ENCODE data around the gene CENPQ.

DNA sequence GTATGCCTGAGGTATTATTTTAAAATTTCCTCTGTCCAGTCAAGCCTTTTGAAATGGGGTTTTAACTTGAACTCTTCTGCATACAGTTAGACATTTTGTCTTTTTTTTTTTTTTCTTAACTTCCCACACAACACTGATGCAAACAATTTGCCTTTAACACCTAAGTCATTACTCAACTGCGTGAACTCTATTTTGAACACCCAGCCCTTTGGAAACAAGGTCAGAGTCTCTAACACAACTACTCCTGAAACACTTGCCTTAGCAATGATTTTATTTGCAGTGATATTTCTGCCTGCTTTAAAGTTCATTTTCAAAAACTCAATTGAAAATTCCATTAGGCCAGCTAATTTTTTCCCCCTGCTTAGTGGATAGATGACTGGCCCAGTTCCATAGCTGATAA, 60.7 kb downstream of the CENPQ start:
- TF ChIP-seq, protein P1, sequence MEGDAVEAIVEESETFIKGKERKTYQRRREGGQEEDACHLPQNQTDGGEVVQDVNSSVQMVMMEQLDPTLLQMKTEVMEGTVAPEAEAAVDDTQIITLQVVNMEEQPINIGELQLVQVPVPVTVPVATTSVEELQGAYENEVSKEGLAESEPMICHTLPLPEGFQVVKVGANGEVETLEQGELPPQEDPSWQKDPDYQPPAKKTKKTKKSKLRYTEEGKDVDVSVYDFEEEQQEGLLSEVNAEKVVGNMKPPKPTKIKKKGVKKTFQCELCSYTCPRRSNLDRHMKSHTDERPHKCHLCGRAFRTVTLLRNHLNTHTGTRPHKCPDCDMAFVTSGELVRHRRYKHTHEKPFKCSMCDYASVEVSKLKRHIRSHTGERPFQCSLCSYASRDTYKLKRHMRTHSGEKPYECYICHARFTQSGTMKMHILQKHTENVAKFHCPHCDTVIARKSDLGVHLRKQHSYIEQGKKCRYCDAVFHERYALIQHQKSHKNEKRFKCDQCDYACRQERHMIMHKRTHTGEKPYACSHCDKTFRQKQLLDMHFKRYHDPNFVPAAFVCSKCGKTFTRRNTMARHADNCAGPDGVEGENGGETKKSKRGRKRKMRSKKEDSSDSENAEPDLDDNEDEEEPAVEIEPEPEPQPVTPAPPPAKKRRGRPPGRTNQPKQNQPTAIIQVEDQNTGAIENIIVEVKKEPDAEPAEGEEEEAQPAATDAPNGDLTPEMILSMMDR (IDR thresholded peaks at IDR 0.05 in 8 of 11, conservative IDR thresholded peaks at IDR 0.05 in 3 of 11) = no peak
- no peak for TF ChIP-seq POLR2AphosphoS5 (IDR thresholded peaks at IDR 0.05)
